ENCODE measurements around the gene TP63. TPM values are rescaled to one million over a fixed set of nuclear protein-coding genes. Genes with fewer than 3 reads are reported as not detected.

The TP63 gene
- total RNA-seq, 1 donor from 2014 or later = 1.1 TPM

- no peak for TF ChIP-seq CTCF (IDR thresholded peaks at IDR 0.05; ENCODE audit: insufficient read depth, low read depth, low read length)
- no peak for TF ChIP-seq EZH2 (IDR thresholded peaks at IDR 0.05; ENCODE audit: insufficient read depth, low read length)
- H3K9me3 Mint-ChIP-seq (ENCODE audit: unreplicated experiment) = peaks cover 1% of the 10 kb centered on the region
- no peaks in the 10 kb centered on the region for H3K27me3 ChIP-seq (ENCODE audit: insufficient read depth, low read length)
- peaks cover 22% of the 10 kb centered on the region for H3K4me1 Mint-ChIP-seq (ENCODE audit: low read depth, unreplicated experiment)
- H4K20me1 ChIP-seq (ENCODE audit: insufficient read depth, low read length) = no peaks in the 10 kb centered on the region
- no peak overlapping the region for H2AFZ ChIP-seq (ENCODE audit: low read depth, low read length)
- no peaks in the 10 kb centered on the region for H3K4me1 ChIP-seq (ENCODE audit: insufficient read depth, low read length)
- no peak overlapping the region for H3K27ac Mint-ChIP-seq (ENCODE audit: unreplicated experiment)
- H3K4me3 Mint-ChIP-seq (ENCODE audit: unreplicated experiment) = no peak overlapping the region
- H3K27me3 Mint-ChIP-seq (ENCODE audit: low read depth, unreplicated experiment) = no peaks in the 10 kb centered on the region
- H3K4me2 ChIP-seq (ENCODE audit: low read length) = no peak overlapping the region
- no peaks in the 10 kb centered on the region for H3K9me3 ChIP-seq (ENCODE audit: insufficient read depth, low read depth, low read length)
- no peak overlapping the region for H3K9ac ChIP-seq (ENCODE audit: low read length)
- no peak for DNase-seq (ENCODE audit: low read depth)
- H3K36me3 ChIP-seq (ENCODE audit: insufficient read depth, low read length) = no peaks in the 10 kb centered on the region
- H3K79me2 ChIP-seq (ENCODE audit: insufficient read depth, low read length) = no peaks in the 10 kb centered on the region
- no peak overlapping the region for H3K27ac ChIP-seq (ENCODE audit: low read depth, low read length)
- no peak overlapping the region for H3K4me3 ChIP-seq (ENCODE audit: insufficient read depth, low read depth, low read length)
- H3K36me3 Mint-ChIP-seq (ENCODE audit: low read depth, unreplicated experiment) = no peaks in the 10 kb centered on the region
- no peak for FAIRE-seq
Observed at GRCh38 chr3:189830401-189830800, 199.2 kb downstream of the TP63 start.

- Mint-ChIP-seq H3K27me3 (ENCODE audit: low read depth, unreplicated experiment) (no peaks in the 10 kb centered on the region), H3K9me3 (ENCODE audit: unreplicated experiment) (peaks cover 1% of the 10 kb centered on the region), H3K36me3 (ENCODE audit: low read depth, unreplicated experiment) (no peaks in the 10 kb centered on the region), H3K27ac (ENCODE audit: unreplicated experiment) (no peak overlapping the region), H3K4me3 (ENCODE audit: unreplicated experiment) (no peak overlapping the region), H3K4me1 (ENCODE audit: low read depth, unreplicated experiment) (peaks cover 4% of the 10 kb centered on the region)
- H2AFZ ChIP-seq (ENCODE audit: low read depth, low read length) = no peak overlapping the region
- H3K4me2 ChIP-seq (ENCODE audit: low read length) = no peak overlapping the region
- no peak for FAIRE-seq
- no peaks in the 10 kb centered on the region for H4K20me1 ChIP-seq (ENCODE audit: insufficient read depth, low read length)
- no peaks in the 10 kb centered on the region for H3K79me2 ChIP-seq (ENCODE audit: insufficient read depth, low read length)
- no peak for DNase-seq (ENCODE audit: low read depth)
- no peak overlapping the region for H3K27ac ChIP-seq (ENCODE audit: low read depth, low read length)
- H3K4me1 ChIP-seq (ENCODE audit: insufficient read depth, low read length) = no peaks in the 10 kb centered on the region
- no peaks in the 10 kb centered on the region for H3K9me3 ChIP-seq (ENCODE audit: insufficient read depth, low read depth, low read length)
- H3K9ac ChIP-seq (ENCODE audit: low read length) = no peak overlapping the region
- H3K36me3 ChIP-seq (ENCODE audit: insufficient read depth, low read length) = no peaks in the 10 kb centered on the region
- no peak overlapping the region for H3K4me3 ChIP-seq (ENCODE audit: insufficient read depth, low read depth, low read length)
- TF ChIP-seq CTCF (IDR thresholded peaks at IDR 0.05; ENCODE audit: insufficient read depth, low read depth, low read length) = no peak
- no peak for TF ChIP-seq EZH2 (IDR thresholded peaks at IDR 0.05; ENCODE audit: insufficient read depth, low read length)
- no peaks in the 10 kb centered on the region for H3K27me3 ChIP-seq (ENCODE audit: insufficient read depth, low read length)
Observed at GRCh38 chr3:189833266-189833665, 202.1 kb downstream of the TP63 start.

GRCh38 chr3:189833996-189834395 lies 202.8 kb downstream of the TP63 start:
- Mint-ChIP-seq H3K36me3 (ENCODE audit: low read depth, unreplicated experiment) (no peaks in the 10 kb centered on the region), H3K27ac (ENCODE audit: unreplicated experiment) (no peak overlapping the region), H3K9me3 (ENCODE audit: unreplicated experiment) (peaks cover 1% of the 10 kb centered on the region), H3K4me1 (ENCODE audit: low read depth, unreplicated experiment) (peaks cover 5% of the 10 kb centered on the region), H3K27me3 (ENCODE audit: low read depth, unreplicated experiment) (no peaks in the 10 kb centered on the region), H3K4me3 (ENCODE audit: unreplicated experiment) (no peak overlapping the region)
- Histone ChIP-seq H4K20me1 (ENCODE audit: insufficient read depth, low read length) (no peaks in the 10 kb centered on the region), H3K36me3 (ENCODE audit: insufficient read depth, low read length) (no peaks in the 10 kb centered on the region), H3K9ac (ENCODE audit: low read length) (no peak overlapping the region), H3K27me3 (ENCODE audit: insufficient read depth, low read length) (no peaks in the 10 kb centered on the region), H3K4me2 (ENCODE audit: low read length) (no peak overlapping the region), H3K79me2 (ENCODE audit: insufficient read depth, low read length) (no peaks in the 10 kb centered on the region), H3K27ac (ENCODE audit: low read depth, low read length) (no peak overlapping the region), H3K9me3 (ENCODE audit: insufficient read depth, low read depth, low read length) (no peaks in the 10 kb centered on the region), H2AFZ (ENCODE audit: low read depth, low read length) (no peak overlapping the region), H3K4me1 (ENCODE audit: insufficient read depth, low read length) (no peaks in the 10 kb centered on the region), H3K4me3 (ENCODE audit: insufficient read depth, low read depth, low read length) (no peak overlapping the region)
- FAIRE-seq = no peak
- TF ChIP-seq EZH2 (IDR thresholded peaks at IDR 0.05; ENCODE audit: insufficient read depth, low read length) (no peak), CTCF (IDR thresholded peaks at IDR 0.05; ENCODE audit: insufficient read depth, low read depth, low read length) (no peak)
- DNase-seq (ENCODE audit: low read depth) = no peak

Measured in astrocyte (in vitro differentiated cells and primary cell).